HepG2 (cell line): Measurements from ENCODE around the gene EPHA4.

Source experiments
- ELF4 ChIP-seq: sonication (generic); formaldehyde crosslinking; IDR thresholded peaks from 2 replicates; pipeline ENCODE4 v1.5.0; 2020; ENCODE audit warnings: missing genetic modification reagents, mild to moderate bottlenecking, moderate library complexity, borderline replicate concordance
- ETV5 ChIP-seq: IDR thresholded peaks from 2 replicates; pipeline ENCODE4 v1.6.1; 2018; ENCODE audit warnings: missing biosample characterization, missing genetic modification reagents, inconsistent platforms, borderline replicate concordance
- RXRA ChIP-seq: sonication (generic); formaldehyde crosslinking; IDR thresholded peaks from 2 replicates; pipeline ENCODE4 v1.5.1; 2020; ENCODE audit warnings: missing genetic modification reagents
- SOX5 ChIP-seq: IDR thresholded peaks from 2 replicates; pipeline ENCODE4 v1.6.1; 2016; ENCODE audit warnings: borderline replicate concordance
- TBL1XR1 ChIP-seq: fragments of 150-350 bp; IDR thresholded peaks from 2 replicates; pipeline ENCODE4 v1.6.1; 2014; ENCODE audit warnings: borderline replicate concordance, low read length; ENCODE audit not compliant: partially characterized antibody
- ZBTB7B ChIP-seq: sonication (generic); formaldehyde crosslinking; IDR thresholded peaks from 2 replicates; pipeline ENCODE4 v1.4.0; 2020; ENCODE audit warnings: missing genetic modification reagents
- ZNF660 ChIP-seq: sonication (generic); formaldehyde crosslinking; IDR thresholded peaks from 2 replicates; pipeline ENCODE4 v1.5.1; 2020; ENCODE audit warnings: mild to moderate bottlenecking, low read depth, missing genetic modification reagents, borderline replicate concordance
- TF ChIP-seq, protein P1 (sequence below): sonication (generic); formaldehyde crosslinking; IDR thresholded peaks from 2 replicates; pipeline ENCODE4 v1.5.0; 2020; ENCODE audit warnings: mild to moderate bottlenecking, missing genetic modification reagents, moderate library complexity
- TF ChIP-seq, protein P2 (sequence below): IDR thresholded peaks from 2 replicates; pipeline ENCODE4 v1.6.1; 2012; ENCODE audit warnings: inconsistent platforms

DNA sequence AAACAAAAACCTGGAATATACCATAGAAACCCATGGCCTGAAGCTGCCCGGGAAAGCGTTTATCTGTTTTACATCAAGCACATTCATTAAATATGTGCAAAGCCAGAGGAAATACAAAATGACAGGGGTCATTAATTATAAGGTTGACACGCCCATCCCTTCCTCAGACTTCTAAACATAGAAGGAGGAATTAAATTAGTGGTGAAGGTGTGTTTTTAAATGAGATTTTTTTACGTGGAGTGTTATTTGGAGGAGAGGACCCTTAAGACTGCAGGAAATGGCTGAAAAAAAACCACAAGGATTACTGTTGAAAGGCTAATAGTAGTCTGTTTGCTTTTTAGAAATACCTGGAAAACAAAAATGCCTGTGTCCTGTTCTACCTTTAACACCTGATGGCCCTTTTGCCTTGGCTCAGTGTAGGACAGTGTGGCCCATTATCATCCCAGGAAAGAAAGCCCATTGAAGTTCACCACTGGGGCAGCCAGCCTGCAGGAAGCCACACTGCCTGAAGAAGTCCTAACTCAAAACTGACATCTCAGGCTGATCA, 123.2 kb downstream of the EPHA4 start:
- TF ChIP-seq, protein P1, sequence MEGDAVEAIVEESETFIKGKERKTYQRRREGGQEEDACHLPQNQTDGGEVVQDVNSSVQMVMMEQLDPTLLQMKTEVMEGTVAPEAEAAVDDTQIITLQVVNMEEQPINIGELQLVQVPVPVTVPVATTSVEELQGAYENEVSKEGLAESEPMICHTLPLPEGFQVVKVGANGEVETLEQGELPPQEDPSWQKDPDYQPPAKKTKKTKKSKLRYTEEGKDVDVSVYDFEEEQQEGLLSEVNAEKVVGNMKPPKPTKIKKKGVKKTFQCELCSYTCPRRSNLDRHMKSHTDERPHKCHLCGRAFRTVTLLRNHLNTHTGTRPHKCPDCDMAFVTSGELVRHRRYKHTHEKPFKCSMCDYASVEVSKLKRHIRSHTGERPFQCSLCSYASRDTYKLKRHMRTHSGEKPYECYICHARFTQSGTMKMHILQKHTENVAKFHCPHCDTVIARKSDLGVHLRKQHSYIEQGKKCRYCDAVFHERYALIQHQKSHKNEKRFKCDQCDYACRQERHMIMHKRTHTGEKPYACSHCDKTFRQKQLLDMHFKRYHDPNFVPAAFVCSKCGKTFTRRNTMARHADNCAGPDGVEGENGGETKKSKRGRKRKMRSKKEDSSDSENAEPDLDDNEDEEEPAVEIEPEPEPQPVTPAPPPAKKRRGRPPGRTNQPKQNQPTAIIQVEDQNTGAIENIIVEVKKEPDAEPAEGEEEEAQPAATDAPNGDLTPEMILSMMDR (CRISPR knock-in tag), result no peak
- TF ChIP-seq TBL1XR1, result no peak
- TF ChIP-seq ZBTB7B (CRISPR knock-in tag), result no peak
- TF ChIP-seq ELF4 (CRISPR knock-in tag), result no peak
- no peak for TF ChIP-seq SOX5 (CRISPR knock-in tag)
- TF ChIP-seq, protein P2, sequence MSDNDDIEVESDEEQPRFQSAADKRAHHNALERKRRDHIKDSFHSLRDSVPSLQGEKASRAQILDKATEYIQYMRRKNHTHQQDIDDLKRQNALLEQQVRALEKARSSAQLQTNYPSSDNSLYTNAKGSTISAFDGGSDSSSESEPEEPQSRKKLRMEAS, result no peak
- no peak for TF ChIP-seq ZNF660 (CRISPR knock-in tag)
- no peak for TF ChIP-seq ETV5
- no peak for TF ChIP-seq RXRA (CRISPR knock-in tag)
